ENCODE results near the gene SLC44A3.

- TF ChIP-seq REST (IDR thresholded peaks at IDR 0.05; ENCODE audit: low read depth) (no peak), YY1 (IDR thresholded peaks at IDR 0.05; ENCODE audit: low read depth) (no peak), MAX (IDR thresholded peaks at IDR 0.05) (no peak), NFIC (IDR thresholded peaks at IDR 0.05) (no peak), EGR1 (IDR thresholded peaks at IDR 0.05) (no peak), EP300 (IDR thresholded peaks at IDR 0.05; ENCODE audit: borderline replicate concordance) (no peak)
These were observed 83.3 kb downstream of the SLC44A3 start for GRCh38 chr1:94903280-94904009.

Data from Ishikawa (cell line).